ENCODE measurements around the gene CCNL1.

DNA sequence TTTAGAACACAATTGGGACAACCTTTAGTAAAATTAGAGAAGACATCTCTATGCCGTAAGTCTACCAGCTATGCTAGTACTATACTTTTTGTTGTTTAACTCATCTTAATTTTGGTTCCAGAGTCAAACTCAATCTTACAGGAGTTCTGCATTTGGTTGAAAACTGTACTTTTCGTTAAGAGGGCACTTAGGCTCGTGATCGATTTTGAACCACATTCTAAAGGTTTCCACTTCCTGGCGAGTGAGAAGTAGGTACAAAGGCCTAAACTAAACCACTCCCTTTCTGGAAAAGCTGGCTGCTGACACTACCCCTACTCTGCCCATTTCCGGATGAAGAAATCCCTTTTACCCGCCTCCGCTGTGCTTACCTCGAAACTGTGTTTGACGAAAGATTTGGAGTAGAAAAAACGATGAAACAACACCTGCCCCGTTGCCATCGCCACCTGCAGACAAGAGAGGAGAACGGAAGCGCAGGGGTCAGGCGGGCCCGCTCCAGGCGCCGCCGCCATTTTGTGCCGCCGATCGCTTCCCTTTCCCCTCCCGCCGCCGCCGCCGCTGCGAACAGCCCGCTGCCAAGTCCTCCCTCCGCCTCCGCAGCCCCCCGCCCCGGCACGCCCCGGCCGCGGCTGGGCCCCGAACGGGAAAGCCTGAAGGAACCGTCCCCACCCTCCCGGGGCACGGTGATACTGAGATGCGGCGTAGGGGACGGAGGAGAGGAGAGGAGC is 748 bp downstream of the CCNL1 start:
- TF ChIP-seq HDGF (IDR thresholded peaks at IDR 0.05; ENCODE audit: borderline replicate concordance) (no peak), SUZ12 (IDR thresholded peaks at IDR 0.05) (no peak), ARNT (IDR thresholded peaks at IDR 0.05) (no peak), L3MBTL2 (conservative IDR thresholded peaks at IDR 0.05) (no peak), SP1 (IDR thresholded peaks at IDR 0.05) (no peak), PKNOX1 (IDR thresholded peaks at IDR 0.05) (no peak), FOXK2 (IDR thresholded peaks at IDR 0.05) (no peak), ZNF384 (IDR thresholded peaks at IDR 0.05) (no peak), BHLHE40 (IDR thresholded peaks at IDR 0.05; ENCODE audit: borderline replicate concordance) (no peak), NFRKB (IDR thresholded peaks at IDR 0.05) (no peak), CTBP1 (IDR thresholded peaks at IDR 0.05; ENCODE audit: borderline replicate concordance) (no peak)

Measured in HEK293T (cell line).